SHP77 treated with DMSO at 0.1 percent for 48 hours (cell line): ENCODE data around the gene CHRD.

Source experiments
- DNase-seq: peaks from one replicate; lab custom pipeline; 2025; lab: John Stamatoyannopoulos, UW

Gene CHRD

GRCh38 chr3:184346480-184347190 is 33.2 kb upstream of the CHRD start:
- DNase-seq = no peak

GRCh38 chr3:184347321-184348056 is 32.4 kb upstream of the CHRD start:
- DNase-seq = no peak

- no peak for DNase-seq
Measured at GRCh38 chr3:184348057-184348382, 31.8 kb upstream of the CHRD start.

GRCh38 chr3:184349563-184350470 is 30.0 kb upstream of the CHRD start:
- DNase-seq = no peak

- no peak for DNase-seq
Measured at GRCh38 chr3:184350618-184351017, 29.2 kb upstream of the CHRD start.

- DNase-seq = no peak
Measured at GRCh38 chr3:184351511-184352148, 28.2 kb upstream of the CHRD start.

GRCh38 chr3:184352149-184352785 is 27.6 kb upstream of the CHRD start:
- DNase-seq = no peak

- DNase-seq = no peak
Measured at GRCh38 chr3:184352897-184353545, 26.8 kb upstream of the CHRD start.

- no peak for DNase-seq
Measured at GRCh38 chr3:184353546-184353941, 26.3 kb upstream of the CHRD start.

GRCh38 chr3:184354121-184354728 is 25.6 kb upstream of the CHRD start:
- DNase-seq = no peak

- no peak for DNase-seq
Measured at GRCh38 chr3:184354754-184355153, 25.1 kb upstream of the CHRD start.

GRCh38 chr3:184355261-184356040 is 24.4 kb upstream of the CHRD start:
- DNase-seq = no peak

GRCh38 chr3:184357248-184358123 is 22.4 kb upstream of the CHRD start:
- DNase-seq = no peak

- no peak for DNase-seq
Measured at GRCh38 chr3:184358124-184358767, 21.6 kb upstream of the CHRD start.

- no peak for DNase-seq
Measured at GRCh38 chr3:184358921-184359350, 20.9 kb upstream of the CHRD start.

- DNase-seq = no peak
Measured at GRCh38 chr3:184359610-184360009, 20.2 kb upstream of the CHRD start.

GRCh38 chr3:184360070-184360928 is 19.6 kb upstream of the CHRD start:
- no peak for DNase-seq
